DOHH2 (cell line): ENCODE data around the gene TBC1D10A.

ENCODE experiments used
- H3F3A ChIP-seq: fragments of 200-600 bp; sonication (generic), shearing (Covaris generic); 2 replicates; pipeline ENCODE4 v1.6.0; 2016; ENCODE audit warnings: antibody characterized with exemption, mild to moderate bottlenecking; ENCODE audit not compliant: control insufficient read depth, insufficient read depth
- H3K27ac ChIP-seq: fragments of 200-600 bp; sonication (generic); 2 replicates; pipeline ENCODE4 v1.5.1; 2014; ENCODE audit warnings: low read depth, mild to moderate bottlenecking, low read length, moderate library complexity
- H3K27me3 ChIP-seq: fragments of 200-600 bp; sonication (generic); 2 replicates; pipeline ENCODE4 v1.6.1; 2014; ENCODE audit warnings: mild to moderate bottlenecking, low read length, mixed read lengths; ENCODE audit not compliant: control insufficient read depth
- H3K36me3 ChIP-seq: fragments of 200-600 bp; sonication (generic); 2 replicates; pipeline ENCODE4 v1.6.1; 2014; ENCODE audit warnings: mild to moderate bottlenecking, low read length, moderate library complexity, mixed read lengths; ENCODE audit not compliant: control insufficient read depth
- H3K4me1 ChIP-seq: fragments of 200-600 bp; sonication (generic); 2 replicates; pipeline ENCODE4 v1.6.1; 2014; ENCODE audit warnings: mild to moderate bottlenecking, low read length, mixed read lengths; ENCODE audit not compliant: control insufficient read depth
- H3K4me2 ChIP-seq: fragments of 200-600 bp; sonication (generic); 2 replicates; pipeline ENCODE4 v1.6.0; 2014; ENCODE audit warnings: mild to moderate bottlenecking, low read length, moderate library complexity
- H3K4me3 ChIP-seq: fragments of 200-600 bp; sonication (generic); 2 replicates; pipeline ENCODE4 v1.5.1; 2014; ENCODE audit warnings: mild to moderate bottlenecking, low read length, mixed read lengths
- H3K79me2 ChIP-seq: fragments of 200-600 bp; sonication (generic); 2 replicates; pipeline ENCODE4 v1.6.1; 2014; ENCODE audit warnings: mild to moderate bottlenecking, low read length, mixed read lengths; ENCODE audit not compliant: control insufficient read depth
- H3K9me2 ChIP-seq: fragments of 200-600 bp; sonication (generic); replicated peaks from 2 replicates; pipeline ENCODE4 v1.6.1; 2014; ENCODE audit warnings: mild to moderate bottlenecking, low read length, mixed read lengths; ENCODE audit not compliant: control insufficient read depth
- H3K9me3 ChIP-seq: fragments of 200-600 bp; sonication (generic); 2 replicates; pipeline ENCODE4 v1.6.1; 2014; ENCODE audit warnings: antibody characterized with exemption, low read length, mixed read lengths; ENCODE audit not compliant: control insufficient read depth, insufficient read depth
- H4K20me1 ChIP-seq: fragments of 200-600 bp; sonication (generic); 2 replicates; pipeline ENCODE4 v1.6.0; 2014; ENCODE audit warnings: low read depth, mild to moderate bottlenecking, antibody characterized with exemption, low read length, moderate library complexity; ENCODE audit not compliant: control insufficient read depth, insufficient read depth
- CTCF ChIP-seq: fragments of 200-600 bp; sonication (generic); IDR thresholded peaks from one replicate; pipeline ENCODE4 v1.5.1; 2014; ENCODE audit warnings: antibody characterized with exemption, mild to moderate bottlenecking, low read depth, low read length; ENCODE audit not compliant: poor library complexity, severe bottlenecking
- EZH2phosphoT487 ChIP-seq: fragments of 200-600 bp; sonication (generic); IDR thresholded peaks from 2 replicates; pipeline ENCODE4 v1.6.1; 2017; ENCODE audit warnings: borderline replicate concordance, mild to moderate bottlenecking, antibody characterized with exemption, low read length, moderate library complexity, mixed read lengths

TBC1D10A gene

GRCh38 chr22:30260682-30261081 lies 66.1 kb downstream of the TBC1D10A start:
- TF ChIP-seq CTCF, result no peak
- no peak for TF ChIP-seq EZH2phosphoT487
- H3F3A ChIP-seq, result no peaks in the 10 kb centered on the region
- H4K20me1 ChIP-seq, result no peaks in the 10 kb centered on the region
- no peak overlapping the region for H3K27ac ChIP-seq
- H3K4me3 ChIP-seq, result no peak overlapping the region
- no peaks in the 10 kb centered on the region for H3K79me2 ChIP-seq
- no peak overlapping the region for H3K4me2 ChIP-seq
- no peaks in the 10 kb centered on the region for H3K36me3 ChIP-seq
- H3K27me3 ChIP-seq, result no peaks in the 10 kb centered on the region
- no peaks in the 10 kb centered on the region for H3K9me3 ChIP-seq
- no peaks in the 10 kb centered on the region for H3K9me2 ChIP-seq
- peaks cover 11% of the 10 kb centered on the region for H3K4me1 ChIP-seq

GRCh38 chr22:30260276-30260675 lies 66.5 kb downstream of the TBC1D10A start:
- H3K9me3 ChIP-seq, result no peaks in the 10 kb centered on the region
- H4K20me1 ChIP-seq, result no peaks in the 10 kb centered on the region
- H3K4me3 ChIP-seq, result no peak overlapping the region
- no peak overlapping the region for H3K4me2 ChIP-seq
- H3K79me2 ChIP-seq, result no peaks in the 10 kb centered on the region
- H3K36me3 ChIP-seq, result no peaks in the 10 kb centered on the region
- peaks cover 7% of the 10 kb centered on the region for H3K4me1 ChIP-seq
- no peaks in the 10 kb centered on the region for H3F3A ChIP-seq
- no peak overlapping the region for H3K27ac ChIP-seq
- no peak for TF ChIP-seq CTCF
- TF ChIP-seq EZH2phosphoT487, result no peak
- H3K27me3 ChIP-seq, result no peaks in the 10 kb centered on the region
- no peaks in the 10 kb centered on the region for H3K9me2 ChIP-seq

GRCh38 chr22:30254314-30254713 lies 72.4 kb downstream of the TBC1D10A start:
- H3F3A ChIP-seq, result no peaks in the 10 kb centered on the region
- no peak overlapping the region for H3K27ac ChIP-seq
- H3K4me2 ChIP-seq, result no peak overlapping the region
- no peak overlapping the region for H3K4me3 ChIP-seq
- H3K9me3 ChIP-seq, result no peaks in the 10 kb centered on the region
- no peaks in the 10 kb centered on the region for H3K36me3 ChIP-seq
- H3K27me3 ChIP-seq, result no peaks in the 10 kb centered on the region
- H3K4me1 ChIP-seq, result no peaks in the 10 kb centered on the region
- H3K9me2 ChIP-seq, result no peaks in the 10 kb centered on the region
- H4K20me1 ChIP-seq, result no peaks in the 10 kb centered on the region
- no peaks in the 10 kb centered on the region for H3K79me2 ChIP-seq
- no peak for TF ChIP-seq CTCF
- TF ChIP-seq EZH2phosphoT487, result no peak
